Measurements from ENCODE around the gene CNNM4. TPM values are rescaled to one million over a fixed set of nuclear protein-coding genes. Genes with fewer than 3 reads are reported as not detected.
A peak's percentile ranks its signal among the peaks of the same experiment; 100 is the strongest.
"Not testable (repeated sequence)": the region's sequence is repeated elsewhere in the genome, so short reads cannot be mapped to it uniquely, and the experiment has no call there.

Gene CNNM4
- total and polyA plus RNA-seq, 7 donors, result 2.3 to 36.7 (median 6.6) TPM

GRCh38 chr2:96801786-96802595 is 41.3 kb downstream of the CNNM4 start:
- no peaks in the 10 kb centered on the region for H3K27me3 ChIP-seq
- peaks cover 0 to 42% (median 6%) of the 10 kb centered on the region in 4 donors for H3K36me3 ChIP-seq
- no peak overlapping the region for H3K4me3 ChIP-seq
- H3K4me1 ChIP-seq, result peaks cover 0 to 8% (median 7%) of the 10 kb centered on the region in 4 donors
- intact Hi-C loops (cut with DNase I), result loop anchor here (5.0 kb wide), 2 partner anchors 40 to 65 kb away; partner anchors contain the start of gene CNNM4
- 67 to 88% methylated on average over 10 of the region's 10 CpGs for WGBS, 2 donors
- no peak for TF ChIP-seq CTCF (IDR thresholded peaks at IDR 0.05)
- no peak for TF ChIP-seq EP300 (IDR thresholded peaks at IDR 0.05)
- TF ChIP-seq POLR2A (IDR thresholded peaks at IDR 0.05), result no peak
- no peak for TF ChIP-seq POLR2AphosphoS5 (IDR thresholded peaks at IDR 0.05)
- H3K27ac ChIP-seq, result no peak overlapping the region
- no peaks in the 10 kb centered on the region for H3K9me3 ChIP-seq
- peak; percentile 47 for DNase-seq

- peak; percentile 39 for DNase-seq
Measured at GRCh38 chr2:96802721-96803120, 42.0 kb downstream of the CNNM4 start.

GRCh38 chr2:96804986-96805385 is 44.3 kb downstream of the CNNM4 start:
- TF ChIP-seq POLR2A (IDR thresholded peaks at IDR 0.05), result no peak
- no peak for TF ChIP-seq POLR2AphosphoS5 (IDR thresholded peaks at IDR 0.05)
- no peak for TF ChIP-seq EP300 (IDR thresholded peaks at IDR 0.05)
- TF ChIP-seq CTCF (IDR thresholded peaks at IDR 0.05), result no peak
- DNase-seq, result no peak
- intact Hi-C loops (cut with DNase I), result loop anchor here (5.0 kb wide), 2 partner anchors 43 to 68 kb away; partner anchors contain the start of gene CNNM4

More at GRCh38 chr2:96802721-96803120, 42.0 kb downstream of the CNNM4 start:
- H3K36me3 ChIP-seq, result peaks cover 0 to 35% (median 3%) of the 10 kb centered on the region in 4 donors
- no peak overlapping the region for H3K27ac ChIP-seq
- H3K9me3 ChIP-seq, result no peaks in the 10 kb centered on the region
- H3K4me1 ChIP-seq, result peaks cover 0 to 8% (median 7%) of the 10 kb centered on the region in 4 donors
- TF ChIP-seq CTCF (IDR thresholded peaks at IDR 0.05), result no peak
- no peak for TF ChIP-seq POLR2AphosphoS5 (IDR thresholded peaks at IDR 0.05)
- TF ChIP-seq POLR2A (IDR thresholded peaks at IDR 0.05), result no peak
- no peak for TF ChIP-seq EP300 (IDR thresholded peaks at IDR 0.05)
- intact Hi-C loops (cut with DNase I), result loop anchor here (5.0 kb wide), 2 partner anchors 40 to 65 kb away; partner anchors contain the start of gene CNNM4
- H3K4me3 ChIP-seq, result no peak overlapping the region
- no peaks in the 10 kb centered on the region for H3K27me3 ChIP-seq
- whole genome bisulfite sequencing, 2 donors, result 94 to 96% methylated on average over 7 of the region's 7 CpGs

GRCh38 chr2:96805946-96806345 is 45.2 kb downstream of the CNNM4 start:
- H3K4me1 ChIP-seq; H3K4me3 ChIP-seq; intact Hi-C loops (cut with DNase I); H3K9me3 ChIP-seq; H3K27me3 ChIP-seq; H3K27ac ChIP-seq: not testable (repeated sequence)
- WGBS, 2 donors, result 91% methylated on average over 15 to 18 of the region's 20 CpGs
- peaks cover 0 to 34% (median 5%) of the 10 kb centered on the region in 4 donors for H3K36me3 ChIP-seq
- peak; percentile 2 for DNase-seq

More at GRCh38 chr2:96804986-96805385, 44.3 kb downstream of the CNNM4 start:
- Histone ChIP-seq H3K27me3 (no peaks in the 10 kb centered on the region), H3K4me1 (peaks cover 0 to 8% (median 7%) of the 10 kb centered on the region in 4 donors), H3K4me3 (no peak overlapping the region), H3K36me3 (peaks cover 0 to 27% (median 5%) of the 10 kb centered on the region in 4 donors), H3K9me3 (no peaks in the 10 kb centered on the region), H3K27ac (no peak overlapping the region)

- no peaks in the 10 kb centered on the region for H3K4me1 ChIP-seq
- no peak overlapping the region for H3K4me3 ChIP-seq
- peaks cover 0 to 32% (median 5%) of the 10 kb centered on the region in 4 donors for H3K36me3 ChIP-seq
- intact Hi-C loops (cut with DNase I), result no loop called here
- no peaks in the 10 kb centered on the region for H3K9me3 ChIP-seq
- no peak for TF ChIP-seq POLR2AphosphoS5 (IDR thresholded peaks at IDR 0.05)
- no peak for TF ChIP-seq EP300 (IDR thresholded peaks at IDR 0.05)
- TF ChIP-seq POLR2A (IDR thresholded peaks at IDR 0.05), result no peak
- TF ChIP-seq CTCF (IDR thresholded peaks at IDR 0.05), result no peak
- peak; percentile 29 for DNase-seq
- no peaks in the 10 kb centered on the region for H3K27me3 ChIP-seq
- H3K27ac ChIP-seq, result no peak overlapping the region
- 61 to 80% methylated on average over 23 of the region's 23 CpGs for WGBS, 2 donors
Measured at GRCh38 chr2:96806468-96807126, 45.9 kb downstream of the CNNM4 start.

All from sigmoid colon (tissue), 7 donors.